ENCODE measurements around the gene DPAGT1.

DNA sequence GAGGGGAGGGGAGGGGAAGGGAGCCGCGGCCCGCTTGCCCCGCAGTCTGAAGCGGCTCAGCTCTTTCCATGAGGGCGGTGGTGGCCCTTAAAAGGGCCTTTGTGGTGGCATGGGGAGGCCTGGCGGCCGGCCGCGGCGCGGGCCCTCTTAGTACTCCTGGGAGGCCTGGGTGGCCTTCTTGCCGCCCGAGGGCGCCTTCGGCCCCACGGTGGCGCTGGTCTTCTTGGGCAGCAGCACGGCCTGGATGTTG is 6.9 kb downstream of the DPAGT1 start:
- TF ChIP-seq POLR2A (IDR thresholded peaks at IDR 0.05; ENCODE audit: borderline replicate concordance, extremely low read depth, insufficient read depth, insufficient read length) = no peak
- TF ChIP-seq, protein P1, sequence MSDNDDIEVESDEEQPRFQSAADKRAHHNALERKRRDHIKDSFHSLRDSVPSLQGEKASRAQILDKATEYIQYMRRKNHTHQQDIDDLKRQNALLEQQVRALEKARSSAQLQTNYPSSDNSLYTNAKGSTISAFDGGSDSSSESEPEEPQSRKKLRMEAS (IDR thresholded peaks at IDR 0.05) = no peak
- TF ChIP-seq, protein P2, sequence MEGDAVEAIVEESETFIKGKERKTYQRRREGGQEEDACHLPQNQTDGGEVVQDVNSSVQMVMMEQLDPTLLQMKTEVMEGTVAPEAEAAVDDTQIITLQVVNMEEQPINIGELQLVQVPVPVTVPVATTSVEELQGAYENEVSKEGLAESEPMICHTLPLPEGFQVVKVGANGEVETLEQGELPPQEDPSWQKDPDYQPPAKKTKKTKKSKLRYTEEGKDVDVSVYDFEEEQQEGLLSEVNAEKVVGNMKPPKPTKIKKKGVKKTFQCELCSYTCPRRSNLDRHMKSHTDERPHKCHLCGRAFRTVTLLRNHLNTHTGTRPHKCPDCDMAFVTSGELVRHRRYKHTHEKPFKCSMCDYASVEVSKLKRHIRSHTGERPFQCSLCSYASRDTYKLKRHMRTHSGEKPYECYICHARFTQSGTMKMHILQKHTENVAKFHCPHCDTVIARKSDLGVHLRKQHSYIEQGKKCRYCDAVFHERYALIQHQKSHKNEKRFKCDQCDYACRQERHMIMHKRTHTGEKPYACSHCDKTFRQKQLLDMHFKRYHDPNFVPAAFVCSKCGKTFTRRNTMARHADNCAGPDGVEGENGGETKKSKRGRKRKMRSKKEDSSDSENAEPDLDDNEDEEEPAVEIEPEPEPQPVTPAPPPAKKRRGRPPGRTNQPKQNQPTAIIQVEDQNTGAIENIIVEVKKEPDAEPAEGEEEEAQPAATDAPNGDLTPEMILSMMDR (IDR thresholded peaks at IDR 0.05 in 2 of 3, conservative IDR thresholded peaks at IDR 0.05 in 1 of 3; ENCODE audit: borderline replicate concordance in 1 of 3, insufficient read depth in 1 of 3, low read depth in 2 of 3, low read length in 2 of 3) = peak in 2 of 3 experiments; percentile 52 to 59; a peak in 4 of 6 replicates
- no peak for TF ChIP-seq RAD21 (IDR thresholded peaks at IDR 0.05; ENCODE audit: low read depth)
- TF ChIP-seq JUND (IDR thresholded peaks at IDR 0.05) = no peak
- TF ChIP-seq ZFX (IDR thresholded peaks at IDR 0.05) = no peak; the same call in 1 of the 2 replicates
- TF ChIP-seq CEBPB (IDR thresholded peaks at IDR 0.05; ENCODE audit: low read depth) = no peak
- TF ChIP-seq, protein P3, sequence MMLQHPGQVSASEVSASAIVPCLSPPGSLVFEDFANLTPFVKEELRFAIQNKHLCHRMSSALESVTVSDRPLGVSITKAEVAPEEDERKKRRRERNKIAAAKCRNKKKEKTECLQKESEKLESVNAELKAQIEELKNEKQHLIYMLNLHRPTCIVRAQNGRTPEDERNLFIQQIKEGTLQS (IDR thresholded peaks at IDR 0.05) = no peak
